Glutamatergic neuron (in vitro differentiated cells): Measurements from ENCODE around the gene ING2. TPM values are rescaled to one million over a fixed set of nuclear protein-coding genes. Genes with fewer than 3 reads are reported as not detected.

Experiments used
- DNase-seq: peaks from one replicate; pipeline ENCODE4 v3.0.0; 2022
- H3K27ac Mint-ChIP-seq: one replicate; pipeline ENCODE4 v1.8.0; 2020; ENCODE audit warnings: mild to moderate bottlenecking, mixed read lengths, inconsistent platforms; ENCODE audit not compliant: unreplicated experiment
- H3K27me3 Mint-ChIP-seq: one replicate; pipeline ENCODE4 v1.8.0; 2020; ENCODE audit warnings: mild to moderate bottlenecking, moderate library complexity, mixed read lengths, inconsistent platforms; ENCODE audit not compliant: unreplicated experiment
- H3K36me3 Mint-ChIP-seq: one replicate; pipeline ENCODE4 v1.8.0; 2020; ENCODE audit warnings: mild to moderate bottlenecking, mixed read lengths, inconsistent platforms; ENCODE audit not compliant: unreplicated experiment
- H3K4me1 Mint-ChIP-seq: one replicate; pipeline ENCODE4 v1.8.0; 2020; ENCODE audit warnings: mild to moderate bottlenecking, low read depth, mixed read lengths, inconsistent platforms; ENCODE audit not compliant: unreplicated experiment
- H3K4me3 Mint-ChIP-seq: one replicate; pipeline ENCODE4 v1.8.0; 2020; ENCODE audit warnings: mild to moderate bottlenecking, mixed read lengths, inconsistent platforms; ENCODE audit not compliant: unreplicated experiment
- H3K9me3 Mint-ChIP-seq: one replicate; pipeline ENCODE4 v1.8.0; 2020; ENCODE audit warnings: mild to moderate bottlenecking, moderate library complexity, mixed read lengths, inconsistent platforms; ENCODE audit not compliant: unreplicated experiment
- CTCF ChIP-seq: fragments of 200-600 bp; sonication (generic); IDR thresholded peaks from one replicate; pipeline ENCODE4 v1.5.0; 2021; ENCODE audit not compliant: partially characterized antibody, unreplicated experiment
- total RNA-seq: library from RNA; stranded (reverse); fragmentation: NEBNext Ultra II Directional; extraction: Animal tissue kit (Norgen Biotek cat#: 25700); gene quantifications from one replicate; pipeline ENCODE4 v1.2.1, GENCODE V29; 2021; ENCODE audit not compliant: unreplicated experiment

The ING2 gene
- total RNA-seq, 1 donor from 2014 or later, result 4.8 TPM

- Mint-ChIP-seq H3K27me3 (peaks cover 1% of the 10 kb centered on the region), H3K27ac (no peak overlapping the region), H3K36me3 (no peaks in the 10 kb centered on the region), H3K4me1 (no peaks in the 10 kb centered on the region), H3K9me3 (no peaks in the 10 kb centered on the region), H3K4me3 (no peak overlapping the region)
- no peak for TF ChIP-seq CTCF
- DNase-seq, result no peak
Measured at GRCh38 chr4:183522821-183523220, 18.0 kb downstream of the ING2 start.

GRCh38 chr4:183527326-183527725 is 22.5 kb downstream of the ING2 start:
- Mint-ChIP-seq H3K4me1 (no peaks in the 10 kb centered on the region), H3K4me3 (no peak overlapping the region), H3K36me3 (no peaks in the 10 kb centered on the region), H3K27me3 (peaks cover 1% of the 10 kb centered on the region), H3K27ac (no peak overlapping the region), H3K9me3 (no peaks in the 10 kb centered on the region)
- DNase-seq, result no peak
- TF ChIP-seq CTCF, result no peak

GRCh38 chr4:183532821-183533220 is 28.0 kb downstream of the ING2 start:
- Mint-ChIP-seq H3K36me3 (no peaks in the 10 kb centered on the region), H3K4me3 (no peak overlapping the region), H3K4me1 (no peaks in the 10 kb centered on the region), H3K27ac (no peak overlapping the region), H3K9me3 (no peaks in the 10 kb centered on the region), H3K27me3 (peaks cover 4% of the 10 kb centered on the region)
- DNase-seq, result no peak
- no peak for TF ChIP-seq CTCF

GRCh38 chr4:183533698-183534097 is 28.8 kb downstream of the ING2 start:
- no peaks in the 10 kb centered on the region for H3K4me1 Mint-ChIP-seq
- no peak overlapping the region for H3K4me3 Mint-ChIP-seq
- TF ChIP-seq CTCF, result no peak
- H3K27ac Mint-ChIP-seq, result no peak overlapping the region
- no peaks in the 10 kb centered on the region for H3K9me3 Mint-ChIP-seq
- peaks cover 4% of the 10 kb centered on the region for H3K27me3 Mint-ChIP-seq
- DNase-seq, result no peak
- H3K36me3 Mint-ChIP-seq, result no peaks in the 10 kb centered on the region

- Mint-ChIP-seq H3K9me3 (no peaks in the 10 kb centered on the region), H3K4me1 (peaks cover 3% of the 10 kb centered on the region), H3K27ac (no peak overlapping the region), H3K4me3 (no peak overlapping the region), H3K27me3 (peaks cover 2% of the 10 kb centered on the region), H3K36me3 (no peaks in the 10 kb centered on the region)
- no peak for DNase-seq
- TF ChIP-seq CTCF, result no peak
Measured at GRCh38 chr4:183540410-183541009, 35.7 kb downstream of the ING2 start.
